OCI-LY3 (cell line): ENCODE results near the gene PGS1.

Experiments
- EZH2phosphoT487 ChIP-seq: fragments of 200-600 bp; shearing (Covaris generic); IDR thresholded peaks from 2 replicates; pipeline ENCODE4 v1.6.1; 2018; ENCODE audit warnings: antibody characterized with exemption, mixed run types, low read depth
- TF ChIP-seq, protein P1 (sequence below): fragments of 200-600, 300-600 bp; sonication (generic); IDR thresholded peaks from 2 replicates; pipeline ENCODE4 v1.5.1; 2014; ENCODE audit warnings: antibody characterized with exemption, low read length, low read depth

DNA sequence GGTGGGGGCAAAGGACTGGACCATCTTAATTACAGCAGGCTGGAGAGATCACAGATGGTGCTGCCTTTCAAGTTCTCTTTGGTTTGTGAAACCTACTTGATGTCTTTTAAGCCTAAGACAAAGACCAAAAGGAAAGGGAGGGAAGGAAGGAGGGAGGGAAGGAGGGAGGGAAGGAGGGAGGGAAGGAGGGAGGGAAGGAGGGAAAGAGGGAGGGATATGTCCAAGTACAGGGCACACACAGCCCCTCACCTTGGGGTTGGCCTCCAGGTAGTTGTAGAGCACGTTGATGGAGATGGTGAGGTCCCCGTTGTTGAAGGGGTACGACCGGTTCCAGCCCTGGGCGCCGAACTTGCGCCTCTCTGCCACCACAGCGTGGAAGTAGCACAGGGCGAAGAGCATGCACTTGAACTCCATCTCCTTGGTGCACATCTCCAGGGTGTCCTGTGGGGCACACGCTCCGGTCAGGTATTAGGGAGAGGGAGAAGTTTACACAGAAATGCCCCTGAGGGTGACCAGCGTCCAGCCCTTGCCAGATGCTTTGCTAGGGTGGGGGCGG lies 55.4 kb downstream of the PGS1 start:
- TF ChIP-seq, protein P1, sequence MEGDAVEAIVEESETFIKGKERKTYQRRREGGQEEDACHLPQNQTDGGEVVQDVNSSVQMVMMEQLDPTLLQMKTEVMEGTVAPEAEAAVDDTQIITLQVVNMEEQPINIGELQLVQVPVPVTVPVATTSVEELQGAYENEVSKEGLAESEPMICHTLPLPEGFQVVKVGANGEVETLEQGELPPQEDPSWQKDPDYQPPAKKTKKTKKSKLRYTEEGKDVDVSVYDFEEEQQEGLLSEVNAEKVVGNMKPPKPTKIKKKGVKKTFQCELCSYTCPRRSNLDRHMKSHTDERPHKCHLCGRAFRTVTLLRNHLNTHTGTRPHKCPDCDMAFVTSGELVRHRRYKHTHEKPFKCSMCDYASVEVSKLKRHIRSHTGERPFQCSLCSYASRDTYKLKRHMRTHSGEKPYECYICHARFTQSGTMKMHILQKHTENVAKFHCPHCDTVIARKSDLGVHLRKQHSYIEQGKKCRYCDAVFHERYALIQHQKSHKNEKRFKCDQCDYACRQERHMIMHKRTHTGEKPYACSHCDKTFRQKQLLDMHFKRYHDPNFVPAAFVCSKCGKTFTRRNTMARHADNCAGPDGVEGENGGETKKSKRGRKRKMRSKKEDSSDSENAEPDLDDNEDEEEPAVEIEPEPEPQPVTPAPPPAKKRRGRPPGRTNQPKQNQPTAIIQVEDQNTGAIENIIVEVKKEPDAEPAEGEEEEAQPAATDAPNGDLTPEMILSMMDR: no peak
- TF ChIP-seq EZH2phosphoT487: no peak
